ENCODE results near the gene RFX5. TPM values are rescaled to one million over a fixed set of nuclear protein-coding genes. Genes with fewer than 3 reads are reported as not detected.

Gene RFX5
- total RNA-seq, 1 experiment from 2014 or later: 67.2 TPM

GRCh38 chr1:151325231-151325630 is 21.8 kb downstream of the RFX5 start:
- DNase-seq (ENCODE audit: low read depth): peak; percentile 63

GRCh38 chr1:151324390-151324930 is 22.6 kb downstream of the RFX5 start:
- no peak for DNase-seq (ENCODE audit: low read depth)

DNA sequence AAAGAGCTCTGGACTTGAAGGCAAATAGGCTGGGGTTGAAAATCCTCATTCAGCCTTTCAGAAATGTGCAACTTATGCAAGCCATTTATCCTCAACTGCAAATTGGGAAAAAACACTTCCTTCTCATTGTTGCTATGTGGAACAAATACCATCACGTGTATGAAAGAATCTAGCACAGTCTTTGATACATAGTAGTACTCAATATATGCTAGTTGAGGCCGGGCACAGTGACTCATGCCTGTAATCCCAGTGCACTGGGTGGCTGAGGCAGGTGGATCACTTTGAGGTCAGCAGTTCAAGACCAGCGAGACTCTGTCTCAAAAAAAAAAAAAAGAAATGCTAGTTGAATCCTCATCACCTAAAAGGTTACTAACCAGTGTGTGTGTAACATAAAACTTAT is 28.1 kb downstream of the RFX5 start:
- no peak for DNase-seq (ENCODE audit: low read depth)

DNA sequence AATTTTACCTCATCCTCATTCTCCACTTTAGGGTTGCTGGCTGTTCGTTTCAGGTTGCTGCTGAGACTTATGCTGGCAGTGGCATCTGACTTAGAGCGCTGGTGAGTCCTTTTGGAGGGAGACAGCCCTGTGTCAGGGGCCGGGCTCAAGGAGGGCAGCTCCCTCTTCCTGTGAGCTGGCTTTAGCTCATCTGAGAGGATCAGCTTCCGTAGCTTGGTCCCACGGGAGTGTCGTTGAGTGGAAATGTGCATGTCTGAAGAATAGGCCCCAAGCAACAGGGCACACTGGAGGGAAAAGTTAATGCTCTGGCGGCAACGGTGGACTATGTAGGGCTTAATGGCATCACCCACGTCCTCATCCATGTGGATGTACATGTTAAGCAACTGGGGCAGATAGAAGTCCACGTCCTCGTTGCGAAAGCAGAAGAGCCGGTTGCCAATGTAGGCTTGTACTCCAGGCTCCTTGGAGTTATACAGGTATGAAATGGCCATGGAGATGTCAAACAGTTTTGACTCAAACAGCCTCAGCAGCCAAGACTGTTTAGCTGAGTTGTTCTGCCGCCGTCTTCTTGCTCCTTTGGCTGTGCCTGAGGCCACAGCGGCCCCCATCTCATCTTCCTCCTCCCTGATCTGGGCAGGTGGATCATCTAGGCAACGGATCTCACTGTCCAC is 31.4 kb downstream of the RFX5 start:
- no peak for DNase-seq (ENCODE audit: low read depth)

GRCh38 chr1:151314137-151314875 is 32.7 kb downstream of the RFX5 start:
- peak; percentile 87 for DNase-seq (ENCODE audit: low read depth)

- DNase-seq (ENCODE audit: low read depth): no peak
These were observed 33.6 kb downstream of the RFX5 start for GRCh38 chr1:151313501-151313900.

- DNase-seq (ENCODE audit: low read depth): no peak
These were observed 34.2 kb downstream of the RFX5 start for GRCh38 chr1:151312826-151313225.

DNA sequence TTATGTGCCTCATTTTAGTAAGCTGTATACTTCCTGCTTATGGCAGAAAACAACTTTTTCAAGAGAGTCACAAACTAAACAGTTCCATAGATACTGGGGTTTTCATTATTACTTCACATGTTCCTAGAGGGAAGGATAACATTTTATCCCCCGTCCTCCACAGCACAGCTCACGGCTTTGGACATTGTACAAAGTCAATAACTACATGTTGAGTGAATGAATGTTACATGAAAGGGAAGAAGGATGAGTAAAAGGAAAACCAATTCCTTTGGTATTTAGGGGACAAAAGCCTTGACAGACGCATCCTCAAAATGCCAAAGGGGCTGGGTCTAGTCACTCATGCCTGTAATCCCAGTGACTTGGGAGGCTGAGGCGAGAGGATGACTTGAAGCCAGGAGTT is 34.6 kb downstream of the RFX5 start:
- no peak for DNase-seq (ENCODE audit: low read depth)

GRCh38 chr1:151311589-151312331 is 35.3 kb downstream of the RFX5 start:
- DNase-seq (ENCODE audit: low read depth): peak; percentile 100

GRCh38 chr1:151311011-151311410 is 36.0 kb downstream of the RFX5 start:
- no peak for DNase-seq (ENCODE audit: low read depth)

GRCh38 chr1:151309811-151310323 is 37.2 kb downstream of the RFX5 start:
- no peak for DNase-seq (ENCODE audit: low read depth)

DNA sequence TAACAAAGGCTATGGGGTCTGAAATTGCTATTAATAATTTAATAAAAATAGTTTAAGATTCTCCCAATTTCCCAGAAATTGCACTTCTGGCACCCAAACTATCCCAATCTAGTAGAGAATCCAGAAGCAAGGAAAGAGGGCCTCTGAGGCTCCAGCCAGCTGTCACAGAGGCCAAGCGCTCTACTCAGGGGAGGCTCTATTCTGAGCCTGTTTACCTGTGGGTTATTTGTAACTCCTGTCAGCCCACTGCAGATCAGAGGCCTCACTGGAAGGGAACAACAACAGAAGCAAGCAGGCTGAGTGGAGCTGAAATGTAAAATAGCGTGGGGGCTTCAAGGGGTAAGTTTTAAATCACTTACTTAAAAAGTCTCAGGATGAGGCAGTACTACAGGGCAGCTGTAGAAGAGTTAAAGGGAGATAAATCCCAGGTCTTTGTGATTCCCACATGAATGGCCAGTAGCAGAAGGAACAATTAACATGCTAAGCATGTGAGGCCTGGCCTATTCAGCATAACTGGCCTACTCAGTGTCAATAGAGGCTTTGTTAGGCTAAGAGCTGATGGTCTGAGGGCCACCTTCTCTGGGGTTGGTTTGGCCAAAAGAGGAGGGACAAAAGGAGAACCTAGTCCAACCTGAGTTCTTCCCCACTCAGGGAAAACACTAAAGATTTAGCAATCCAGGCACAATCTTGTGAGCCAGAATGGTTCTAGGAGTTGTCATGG is 52.1 kb downstream of the RFX5 start:
- no peak for DNase-seq (ENCODE audit: low read depth)

GRCh38 chr1:151293093-151293492 is 54.0 kb downstream of the RFX5 start:
- no peak for DNase-seq (ENCODE audit: low read depth)

- no peak for DNase-seq (ENCODE audit: low read depth)
These were observed 54.6 kb downstream of the RFX5 start for GRCh38 chr1:151292207-151293030.

DNA sequence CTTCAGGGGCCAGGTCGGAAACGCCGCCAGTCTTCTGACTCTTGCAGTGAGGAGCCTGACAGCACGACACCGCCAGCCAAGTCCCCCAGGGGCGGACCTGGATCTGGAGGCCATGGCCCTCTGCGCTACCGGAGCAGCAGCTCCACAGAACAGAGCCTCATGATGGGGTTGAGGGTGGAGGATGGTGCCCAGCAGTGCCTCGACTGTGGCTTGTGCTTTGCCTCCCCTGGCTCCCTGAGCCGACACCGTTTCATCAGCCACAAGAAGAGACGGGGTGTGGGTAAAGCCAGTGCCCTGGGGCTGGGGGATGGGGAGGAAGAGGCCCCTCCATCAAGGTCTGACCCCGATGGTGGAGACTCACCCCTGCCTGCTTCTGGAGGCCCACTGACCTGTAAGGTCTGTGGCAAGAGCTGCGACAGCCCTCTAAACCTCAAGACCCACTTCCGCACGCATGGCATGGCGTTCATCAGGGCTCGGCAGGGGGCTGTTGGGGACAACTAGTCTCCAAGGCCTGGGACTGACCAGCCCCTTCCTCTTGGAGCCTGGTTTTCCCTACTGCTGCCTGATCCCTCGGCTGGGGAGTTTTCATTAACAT is 56.2 kb downstream of the RFX5 start:
- no peak for DNase-seq (ENCODE audit: low read depth)

Other genes with a start within 250 kb of the RFX5 start
- 0.12 and 0.79 TPM in 2 replicates for gene SEMA6C, start 200.6 kb downstream of the RFX5 start, total RNA-seq (2014; rRNA removed; shearing (Covaris generic))
- not detected in 2 replicates for gene TNFAIP8L2, start 190.6 kb downstream of the RFX5 start, total RNA-seq (2014; rRNA removed; shearing (Covaris generic))
- 7.6 and 9.7 TPM in 2 replicates for gene LYSMD1, start 181.3 kb downstream of the RFX5 start, total RNA-seq (2014; rRNA removed; shearing (Covaris generic))
- 82.1 and 92.2 TPM in 2 replicates for gene SCNM1, start 181.1 kb downstream of the RFX5 start, total RNA-seq (2014; rRNA removed; shearing (Covaris generic))
- not detected in 2 replicates for gene TMOD4, start 171.3 kb downstream of the RFX5 start, total RNA-seq (2014; rRNA removed; shearing (Covaris generic))
- 76.6 and 84.3 TPM in 2 replicates for gene VPS72, start 157.1 kb downstream of the RFX5 start, total RNA-seq (2014; rRNA removed; shearing (Covaris generic))
- gene PIP5K1A, start 148.7 kb downstream of the RFX5 start, total RNA-seq (2014; rRNA removed; shearing (Covaris generic)): 78.6 and 82.6 TPM in 2 replicates
- gene PSMD4, start 92.5 kb downstream of the RFX5 start, total RNA-seq (2014; rRNA removed; shearing (Covaris generic)): 285 and 291 TPM in 2 replicates
- 14.3 and 27.3 TPM in 2 replicates for gene ZNF687, start 65.0 kb downstream of the RFX5 start, total RNA-seq (2014; rRNA removed; shearing (Covaris generic))
- 40.7 and 52.2 TPM in 2 replicates for gene PI4KB, start 19.8 kb downstream of the RFX5 start, total RNA-seq (2014; rRNA removed; shearing (Covaris generic))
- 2.6 and 4.5 TPM in 2 replicates for gene SELENBP1, start 25.5 kb upstream of the RFX5 start, total RNA-seq (2014; rRNA removed; shearing (Covaris generic))
- 503 and 619 TPM in 2 replicates for gene PSMB4, start 52.3 kb upstream of the RFX5 start, total RNA-seq (2014; rRNA removed; shearing (Covaris generic))
- gene POGZ, start 112.2 kb upstream of the RFX5 start, total RNA-seq (2014; rRNA removed; shearing (Covaris generic)): 14.2 and 21.6 TPM in 2 replicates
- gene CGN, start 164.1 kb upstream of the RFX5 start, total RNA-seq (2014; rRNA removed; shearing (Covaris generic)): 0.52 and 1.5 TPM in 2 replicates
- gene TUFT1, start 193.1 kb upstream of the RFX5 start, total RNA-seq (2014; rRNA removed; shearing (Covaris generic)): 13.2 and 21.1 TPM in 2 replicates

All from M059J (cell line).